Endometrial microvascular endothelial cells (primary cell): ENCODE results near the gene SKP1. TPM values are rescaled to one million over a fixed set of nuclear protein-coding genes. Genes with fewer than 3 reads are reported as not detected.

Experiments
- in situ Hi-C: cut with HindIII; loops from 2 replicates; pipeline ENCODE4 v1.10.0; 2017; ENCODE audit warnings: low sequenced_read_pairs, low pct_unique_long_range_greater_than_20kb; ENCODE audit errors: inconsistent ontology term
- total RNA-seq: library from RNA; depleted of rRNA; stranded (reverse); fragments of >200 nt; gene quantifications from one replicate; pipeline ENCODE4 v1.2.3, GENCODE V29; 2015; ENCODE audit errors: inconsistent ontology term

SKP1 gene
- total RNA-seq, 1 donor from 2014 or later: 339 TPM

DNA sequence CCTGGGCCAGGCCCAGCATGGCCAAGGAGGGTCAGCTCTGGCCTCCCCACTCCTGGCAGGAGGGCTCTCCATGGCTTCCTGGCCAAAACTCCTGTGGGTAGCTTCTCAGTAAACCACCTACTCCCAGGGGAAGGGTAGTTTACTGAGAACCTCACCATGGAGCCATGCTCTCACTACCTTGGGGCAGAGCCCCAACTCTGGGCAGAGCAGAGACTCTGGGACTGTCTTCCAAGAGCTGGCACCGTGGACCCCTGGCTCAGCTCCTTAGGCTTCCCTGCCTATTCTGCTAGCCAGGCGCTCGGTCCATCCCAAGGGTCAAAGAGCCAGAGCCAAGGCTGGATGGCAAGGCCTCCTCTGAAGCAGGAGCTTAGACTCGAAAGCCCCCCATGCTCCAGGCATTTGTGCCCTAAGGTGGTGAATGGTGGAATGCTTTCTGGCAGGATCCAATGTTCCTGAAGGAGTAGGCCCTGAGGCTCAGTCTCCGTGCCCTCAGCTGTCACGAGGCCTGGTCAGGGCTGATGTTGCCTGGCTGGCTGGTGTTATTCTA, 42.7 kb downstream of the SKP1 start:
- in situ Hi-C loops: no loop called here

DNA sequence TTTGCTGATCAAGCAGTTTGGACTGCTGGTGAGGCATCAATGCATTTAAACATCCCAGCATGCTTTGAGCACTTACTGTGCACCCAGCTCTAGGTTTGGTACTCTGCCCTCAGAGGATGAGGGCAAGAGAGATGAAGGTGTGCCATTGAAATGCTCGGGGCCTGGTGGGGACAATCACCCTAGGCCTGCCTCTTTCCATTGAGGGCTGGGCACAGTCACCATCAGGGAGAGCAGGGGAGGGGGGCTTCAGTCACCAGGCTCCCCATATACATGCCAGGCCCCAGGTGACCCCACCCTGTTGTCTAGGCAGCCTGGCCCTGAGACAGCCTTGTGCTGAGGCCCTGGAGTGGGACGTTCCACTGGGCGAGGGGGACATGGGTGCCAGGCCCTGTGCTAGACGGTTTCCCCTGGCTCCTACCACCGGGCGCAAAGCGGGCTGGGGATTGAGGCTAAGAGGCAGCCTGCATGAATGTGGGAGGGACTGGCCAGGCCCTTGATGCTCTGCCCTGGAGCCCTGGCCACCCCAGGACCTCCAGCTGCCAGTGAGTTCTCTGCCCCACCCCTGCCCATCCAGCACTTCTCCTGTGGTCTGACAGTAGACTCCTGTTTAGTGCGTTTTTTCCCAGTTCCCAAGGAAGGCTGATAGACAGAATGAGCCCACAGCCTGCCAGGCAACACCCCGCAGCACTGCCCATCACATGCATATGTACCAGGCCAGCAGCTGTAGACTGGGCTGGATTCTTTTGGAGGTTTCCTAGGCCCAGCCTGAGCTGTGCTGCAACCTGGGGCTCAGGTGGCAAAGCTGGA, 43.4 kb downstream of the SKP1 start:
- in situ Hi-C loops: no loop called here

DNA sequence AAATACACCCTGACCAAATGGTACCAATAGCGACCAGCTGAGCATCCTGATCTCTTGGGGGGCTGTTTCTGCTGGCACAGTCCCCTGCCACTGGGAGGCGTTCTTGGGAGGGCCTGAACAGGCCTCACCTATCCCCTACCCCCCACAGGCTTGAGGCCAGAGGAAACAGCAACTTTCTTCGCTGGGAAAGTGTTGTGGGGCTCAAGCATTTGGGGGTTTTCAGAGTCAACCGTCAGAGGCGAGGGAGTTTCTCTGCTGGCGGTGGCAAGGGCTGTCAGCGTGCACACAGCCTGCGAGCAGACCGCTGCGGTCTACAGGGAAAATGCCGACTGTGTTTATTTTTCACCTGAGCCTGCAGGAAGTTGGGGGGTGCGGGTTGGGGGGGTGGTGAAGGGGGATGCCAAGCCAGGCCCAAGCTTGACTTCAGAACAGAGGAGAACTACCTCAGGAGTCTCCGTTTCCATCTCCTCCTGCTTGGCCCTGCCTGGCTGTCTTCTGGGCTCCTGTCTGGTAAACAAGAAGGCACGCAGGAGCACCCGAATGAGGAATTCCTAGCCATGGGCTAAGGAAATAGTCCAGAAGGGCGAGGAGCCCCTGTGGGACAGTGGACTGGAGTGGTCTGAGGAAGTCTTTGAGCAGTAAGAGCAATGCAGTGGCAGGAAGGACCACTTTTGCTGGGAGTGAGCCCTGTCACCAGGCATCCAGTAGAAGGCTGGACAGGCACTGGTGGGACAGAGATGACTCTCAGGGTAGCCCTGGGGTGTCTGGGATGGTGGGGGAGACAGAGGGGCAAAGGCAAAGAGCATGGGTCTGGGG, 44.2 kb downstream of the SKP1 start:
- in situ Hi-C loops: no loop called here

DNA sequence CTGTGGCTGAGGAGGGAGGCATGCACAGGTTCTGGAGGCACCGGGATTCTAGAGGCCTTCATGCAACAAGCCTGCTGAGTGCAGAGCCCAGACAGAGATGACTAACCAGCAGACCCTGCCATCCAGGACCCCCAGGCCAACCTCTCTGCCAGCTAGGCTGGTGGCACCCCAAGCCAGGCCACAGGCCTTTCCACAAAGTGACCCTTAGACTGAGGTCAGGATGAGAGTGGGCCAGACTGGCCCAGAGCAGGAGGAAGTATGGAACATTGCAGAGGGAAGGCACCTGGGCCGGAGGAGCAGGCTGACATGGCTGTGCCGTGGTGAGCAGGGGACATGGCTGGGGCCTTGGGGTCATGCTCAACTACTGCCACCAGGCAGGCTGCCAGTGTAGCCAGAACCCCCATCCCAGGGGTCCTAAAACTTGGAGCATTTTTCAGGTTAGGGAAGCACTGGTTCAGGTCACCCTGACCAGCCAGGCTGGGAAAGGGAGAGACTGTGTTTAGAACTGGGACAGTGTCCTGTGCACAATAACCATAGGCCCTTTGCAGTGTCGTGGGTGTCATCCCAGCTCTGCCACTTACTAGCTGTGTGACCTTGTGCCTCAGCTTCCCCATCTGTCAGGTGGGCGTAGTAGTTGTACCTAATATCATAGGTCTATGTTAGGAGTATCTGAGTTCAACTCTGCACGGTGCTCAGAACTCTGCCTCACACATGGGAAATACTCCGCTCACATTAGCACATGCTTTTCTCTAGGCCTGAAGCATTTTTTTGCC, 45.0 kb downstream of the SKP1 start:
- in situ Hi-C loops: no loop called here

DNA sequence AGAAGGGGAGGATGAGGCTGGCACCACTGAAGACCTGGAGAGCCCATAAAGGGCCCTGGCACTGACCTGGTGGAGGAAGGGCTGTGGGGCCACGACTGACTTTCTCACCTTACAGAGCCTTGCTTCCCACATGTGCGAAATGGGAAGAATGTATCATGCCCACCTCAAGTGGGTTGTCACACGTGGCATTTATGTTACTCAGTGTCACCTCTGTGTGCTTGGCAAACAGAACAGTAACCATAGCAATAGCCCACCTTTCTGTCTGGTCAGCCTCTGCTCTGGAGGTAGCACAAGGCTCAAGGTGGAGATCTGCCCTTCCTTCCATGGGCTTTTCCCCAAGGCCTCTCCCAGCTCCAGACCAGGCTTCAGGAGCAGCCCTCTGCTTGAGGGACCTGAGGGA, 45.6 kb downstream of the SKP1 start:
- in situ Hi-C loops: no loop called here

DNA sequence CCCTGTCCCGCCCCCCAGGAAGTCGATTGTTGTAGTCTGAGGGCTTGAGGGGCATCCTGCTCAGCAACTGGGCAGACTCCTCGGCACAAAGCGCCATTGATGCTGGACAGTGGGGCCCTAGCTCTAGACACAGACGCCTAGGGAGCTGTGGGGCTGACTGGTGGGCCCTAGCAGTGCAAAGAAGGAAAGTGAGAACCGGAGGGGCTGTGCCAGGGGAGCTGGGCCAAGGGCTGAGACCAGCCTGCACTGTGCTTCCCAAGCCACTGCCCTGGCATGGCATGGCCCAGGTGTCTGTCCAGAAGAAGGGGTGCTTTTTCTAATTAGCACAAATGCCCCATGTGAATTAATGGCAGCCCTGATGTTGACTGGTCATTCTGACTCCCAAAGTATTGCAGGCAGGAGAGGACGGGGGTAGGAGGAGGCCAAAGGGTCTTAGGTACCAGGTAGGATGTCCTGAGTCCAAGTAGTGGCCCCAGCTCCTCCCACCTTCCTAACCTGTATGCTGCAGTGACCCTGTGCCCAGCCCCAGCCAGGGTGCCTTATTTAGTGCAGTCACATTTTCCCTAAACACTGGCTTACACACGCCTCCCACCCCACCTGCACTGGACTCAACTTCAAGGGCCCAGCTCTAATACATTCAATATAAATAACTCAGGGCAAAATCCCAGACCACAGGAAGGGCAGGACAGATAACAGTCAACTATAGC, 46.4 kb downstream of the SKP1 start:
- in situ Hi-C loops: no loop called here

DNA sequence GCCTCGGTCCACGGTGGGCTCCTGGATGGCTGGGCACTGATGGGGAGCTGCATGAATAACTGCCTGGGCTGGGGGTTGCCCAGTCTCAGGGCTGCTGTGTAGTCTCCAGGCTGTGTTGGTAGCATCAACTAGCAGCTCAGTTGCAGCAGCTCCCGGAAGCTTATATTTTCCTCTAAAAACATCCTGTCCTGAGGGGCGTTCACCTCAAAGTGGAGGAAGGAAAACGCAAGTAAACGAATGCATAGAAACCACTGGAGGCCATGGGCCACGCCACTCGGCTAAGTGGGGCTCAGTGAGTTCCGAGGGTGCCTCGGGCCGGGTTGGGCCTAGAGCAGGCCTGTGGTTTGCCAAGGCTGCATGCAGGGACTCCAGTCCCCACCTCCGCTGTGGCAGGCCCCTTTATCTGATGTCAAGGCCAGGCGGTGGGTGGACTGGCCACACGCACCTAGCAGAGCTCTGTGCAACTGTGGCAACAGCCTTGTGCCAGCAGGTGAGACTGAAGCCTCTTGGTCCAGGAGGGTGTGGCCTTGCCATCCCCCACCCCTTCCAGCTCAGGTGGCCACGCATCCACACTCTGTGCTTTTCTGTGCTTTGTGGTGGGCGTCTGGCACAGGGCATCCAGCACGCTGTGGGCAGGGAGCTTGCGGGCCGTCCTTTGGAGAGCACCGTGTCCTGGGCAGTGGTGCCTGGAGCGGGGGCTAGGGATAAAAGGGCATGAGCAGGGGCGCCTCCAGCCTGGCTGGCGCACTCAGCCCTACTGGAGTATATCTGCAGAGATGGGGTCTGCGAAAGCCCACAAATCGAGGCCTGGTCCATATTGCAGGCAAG, 47.1 kb downstream of the SKP1 start:
- in situ Hi-C loops: no loop called here

DNA sequence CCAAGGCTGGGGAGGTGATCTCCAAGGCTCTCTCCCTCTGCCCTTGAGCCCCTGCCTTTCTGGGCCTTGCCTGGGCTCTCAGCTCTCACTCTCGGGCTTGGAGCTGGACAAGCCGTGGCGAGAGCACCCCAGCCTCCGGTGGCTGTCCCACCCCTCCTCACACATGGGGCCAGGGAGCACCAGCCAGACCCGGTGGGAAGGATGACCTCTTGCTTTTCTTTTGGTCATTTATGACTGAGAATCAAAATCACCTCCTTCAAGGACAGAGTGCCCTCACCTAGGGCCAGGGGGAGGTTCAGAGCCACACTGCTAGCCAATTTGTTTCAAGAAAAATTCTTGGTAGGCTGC, 48.1 kb downstream of the SKP1 start:
- in situ Hi-C loops: no loop called here

DNA sequence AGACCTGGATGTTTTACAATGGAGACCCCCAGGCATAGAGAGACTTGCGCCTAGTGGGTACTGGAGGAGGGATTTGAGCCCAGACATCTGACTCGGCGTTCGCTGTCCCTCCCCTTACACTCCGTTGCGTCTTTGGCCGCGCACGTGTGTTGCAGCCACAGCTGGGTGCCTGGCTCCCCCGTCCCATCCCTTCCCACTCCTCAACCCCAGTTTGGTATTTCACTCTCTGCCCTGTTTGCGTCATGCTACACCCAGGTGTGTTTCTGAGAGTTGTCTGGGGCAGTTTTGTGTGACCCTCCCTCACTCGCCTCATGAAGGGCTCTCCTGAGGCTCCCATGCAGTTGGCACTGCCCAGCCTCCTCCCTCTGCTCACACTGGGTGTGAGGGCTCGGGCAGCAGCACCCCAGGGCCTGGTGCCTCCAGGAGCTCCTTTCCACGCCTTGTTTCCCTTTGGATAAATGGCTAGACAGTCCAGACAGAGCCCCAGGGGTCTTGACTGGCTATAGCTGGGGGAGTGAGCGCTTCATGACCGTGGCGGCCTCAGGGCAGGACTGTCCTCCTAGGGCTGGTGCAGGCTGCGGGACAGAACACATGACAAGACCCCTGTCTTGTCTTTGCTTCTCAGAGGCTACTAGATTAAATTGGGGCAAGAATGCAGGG, 48.6 kb downstream of the SKP1 start:
- in situ Hi-C loops: no loop called here

DNA sequence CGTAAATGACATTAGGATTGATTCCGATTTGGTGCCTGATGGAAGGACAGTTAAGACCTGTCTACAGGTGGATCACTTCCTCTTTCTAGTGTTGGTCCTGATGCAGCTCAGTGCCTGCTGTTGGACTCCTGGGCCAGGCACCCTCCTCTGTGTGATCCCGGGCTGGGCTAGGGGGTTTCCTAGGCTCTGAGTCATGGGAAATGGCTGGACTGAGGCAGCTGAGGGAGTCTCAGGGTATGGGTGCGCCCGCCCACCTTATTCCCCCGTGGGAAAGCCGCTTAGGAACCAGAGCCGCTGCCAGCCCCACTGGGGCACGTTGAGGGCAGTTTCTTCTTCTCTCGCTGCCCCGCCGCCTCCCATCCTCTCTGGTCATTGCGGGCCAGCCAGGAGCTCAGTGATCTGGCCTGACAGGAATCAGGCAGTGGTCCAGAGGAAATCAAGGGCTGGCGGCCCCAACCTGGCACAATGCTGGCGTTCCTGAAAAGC, 49.3 kb downstream of the SKP1 start:
- in situ Hi-C loops: no loop called here

DNA sequence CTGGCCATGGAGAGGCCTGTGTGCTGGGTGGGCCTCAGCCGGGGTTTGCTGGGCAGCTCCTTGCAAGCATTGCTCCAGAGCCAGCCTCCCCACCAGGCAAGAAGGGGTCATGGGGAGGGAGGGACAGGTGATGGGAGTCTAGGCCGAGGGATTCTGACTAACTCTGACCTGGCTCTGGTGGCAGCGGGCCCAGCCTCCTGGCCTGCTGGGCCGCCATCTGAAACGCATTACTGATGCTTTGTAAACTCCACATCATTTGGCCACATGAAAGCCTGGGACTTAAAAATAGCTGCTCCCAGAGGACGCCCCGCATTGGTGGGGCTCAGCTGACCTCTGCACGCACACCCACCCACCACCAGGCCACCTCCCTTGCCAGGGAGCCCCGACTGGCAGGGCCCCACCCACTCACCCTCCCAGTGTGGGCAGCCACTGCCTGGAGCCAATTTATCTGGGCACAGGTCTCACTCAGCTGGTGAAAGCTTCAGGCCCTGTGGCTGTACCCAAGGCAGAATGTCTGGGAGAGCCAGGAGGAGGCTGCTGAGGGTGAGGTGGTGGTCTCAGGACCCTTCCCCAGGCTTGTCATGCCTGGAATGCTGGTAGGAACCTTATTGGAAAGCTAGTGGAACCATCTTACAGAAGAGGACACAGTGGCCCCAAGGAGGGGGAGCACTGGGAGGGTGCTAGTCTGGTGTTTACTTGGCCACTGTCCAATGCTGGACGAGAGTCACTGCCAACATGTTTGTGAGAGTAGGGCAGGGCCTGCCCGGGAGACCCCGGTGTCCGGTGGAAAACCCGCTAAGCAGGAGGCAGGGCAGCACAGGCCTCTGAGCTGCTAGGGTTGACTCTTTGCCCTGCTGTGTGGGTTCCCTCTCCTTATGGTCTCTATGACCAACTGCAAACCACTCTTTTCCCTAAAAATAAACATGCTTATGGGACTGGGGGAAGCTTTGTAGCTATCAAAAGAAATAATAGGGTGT, 51.4 kb downstream of the SKP1 start:
- in situ Hi-C loops: no loop called here

DNA sequence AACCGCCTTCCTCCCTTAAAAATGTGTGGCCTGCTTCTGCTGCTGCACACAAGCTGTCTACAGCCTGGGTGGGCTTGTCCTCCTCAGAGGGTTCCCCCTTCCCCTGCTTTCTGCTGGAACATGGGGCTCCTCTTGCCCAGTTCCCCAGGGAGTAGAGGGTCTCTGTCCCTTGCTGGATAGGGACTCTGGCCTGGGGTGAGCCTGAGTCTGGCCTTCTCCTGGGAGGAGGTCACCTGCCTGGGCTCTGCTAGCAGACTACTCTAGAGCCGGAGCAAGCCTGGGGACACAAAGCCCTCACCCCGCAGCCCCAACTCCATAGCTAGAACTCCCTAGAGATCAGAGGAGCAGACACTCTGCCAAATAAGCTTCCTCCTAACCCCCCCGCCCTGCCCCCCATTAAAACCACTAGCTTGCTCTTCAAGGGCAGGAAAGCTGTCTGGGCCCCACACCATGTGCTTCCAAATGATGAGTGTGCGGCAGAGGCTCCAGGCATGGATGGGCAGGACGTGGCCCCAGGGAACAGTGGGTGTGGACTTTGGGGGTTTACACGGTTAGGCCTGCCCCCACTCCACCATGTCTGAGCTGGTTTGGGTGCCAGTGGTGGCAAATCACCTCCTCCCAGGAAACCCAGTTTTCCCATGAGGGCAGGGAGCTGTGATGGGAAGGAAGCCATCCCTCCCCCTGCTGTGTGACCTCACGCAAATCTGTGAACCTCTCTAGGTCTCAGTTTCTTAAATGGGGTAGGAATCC, 52.3 kb downstream of the SKP1 start:
- in situ Hi-C loops: no loop called here

DNA sequence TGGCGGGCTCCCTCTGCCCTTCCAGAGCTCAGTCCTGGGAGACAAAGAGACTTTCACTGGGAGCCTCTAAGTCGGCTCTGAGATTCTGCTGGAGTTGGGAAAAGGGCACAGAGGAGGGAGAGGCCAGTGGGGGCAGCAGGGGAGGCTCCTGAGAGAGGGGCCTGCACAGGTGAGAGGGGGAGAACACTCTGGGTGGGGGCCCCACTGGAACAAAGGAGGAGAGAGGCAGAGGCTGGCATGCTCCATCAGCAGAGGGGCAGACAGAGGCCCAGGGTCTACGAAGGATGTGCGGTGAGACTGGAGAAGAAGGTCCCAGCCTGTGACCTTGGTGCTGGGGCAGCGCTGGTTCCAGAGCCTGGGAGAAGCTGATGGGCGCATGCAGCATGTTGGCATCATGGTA, 53.4 kb downstream of the SKP1 start:
- in situ Hi-C loops: no loop called here

DNA sequence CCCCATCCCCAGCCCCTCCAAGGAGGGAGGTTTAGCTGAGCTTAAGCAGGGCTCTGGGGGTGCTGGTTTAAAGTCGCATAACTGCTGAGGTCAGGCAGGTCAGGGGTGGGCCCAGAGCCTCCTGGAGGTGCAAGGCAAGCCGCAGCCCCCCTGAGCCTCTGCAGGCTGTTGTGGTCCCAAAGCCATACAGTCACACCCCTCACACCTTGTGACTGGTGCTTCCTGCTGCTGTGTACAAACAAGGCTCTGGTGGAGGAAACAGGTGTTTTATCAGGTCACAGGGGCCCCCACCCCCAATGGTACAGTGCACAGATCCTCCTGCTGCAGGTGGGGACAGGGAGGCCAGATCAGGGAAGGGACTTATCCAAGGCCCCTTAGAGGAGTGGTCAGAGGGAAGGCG, 54.2 kb downstream of the SKP1 start:
- in situ Hi-C loops: no loop called here

DNA sequence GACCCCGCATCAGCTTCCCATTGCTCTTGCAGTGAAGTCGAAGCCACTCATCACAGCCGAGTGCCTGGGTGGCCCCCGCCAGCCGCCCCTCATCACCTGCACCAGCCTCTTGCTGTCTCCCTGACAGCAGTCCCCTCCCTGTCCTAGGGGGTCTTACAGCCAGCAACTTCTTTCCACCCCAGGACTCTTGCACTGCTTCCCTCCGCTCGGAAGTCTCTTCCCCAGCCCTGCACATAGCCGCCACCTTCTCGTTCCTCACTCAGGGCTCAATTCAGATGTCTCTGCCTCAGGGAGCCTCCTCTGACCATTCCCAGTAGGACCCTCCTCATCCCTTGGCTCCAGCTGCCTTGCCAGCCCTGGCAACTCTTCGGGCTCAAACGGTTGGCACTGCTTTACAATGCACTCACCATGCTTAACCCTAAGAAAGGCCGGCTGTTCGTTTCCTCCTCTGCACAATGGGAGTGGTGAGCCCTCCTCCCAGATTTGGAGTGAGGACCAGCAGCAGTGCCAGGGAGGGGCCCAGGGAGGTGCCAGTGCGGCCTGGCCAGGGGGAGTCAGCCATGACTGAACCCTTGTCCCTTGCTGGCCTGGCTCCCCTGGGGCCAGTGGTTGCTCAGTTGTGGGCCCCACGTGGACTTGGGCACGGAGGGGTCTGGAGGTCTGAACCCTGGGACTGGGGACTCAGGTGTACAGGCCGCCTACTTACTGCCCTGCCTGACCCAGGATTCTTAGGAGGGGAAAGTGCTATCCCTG, 56.2 kb downstream of the SKP1 start:
- in situ Hi-C loops: no loop called here
